CD4-positive, alpha-beta T cell treated with Interferon gamma for 1 hour (primary cell): Measurements from ENCODE around the gene GBP1.

ENCODE experiments used
- DNase-seq: peaks from one replicate; pipeline ENCODE4 v3.0.0-alpha.2; 2020

GBP1 gene

DNA sequence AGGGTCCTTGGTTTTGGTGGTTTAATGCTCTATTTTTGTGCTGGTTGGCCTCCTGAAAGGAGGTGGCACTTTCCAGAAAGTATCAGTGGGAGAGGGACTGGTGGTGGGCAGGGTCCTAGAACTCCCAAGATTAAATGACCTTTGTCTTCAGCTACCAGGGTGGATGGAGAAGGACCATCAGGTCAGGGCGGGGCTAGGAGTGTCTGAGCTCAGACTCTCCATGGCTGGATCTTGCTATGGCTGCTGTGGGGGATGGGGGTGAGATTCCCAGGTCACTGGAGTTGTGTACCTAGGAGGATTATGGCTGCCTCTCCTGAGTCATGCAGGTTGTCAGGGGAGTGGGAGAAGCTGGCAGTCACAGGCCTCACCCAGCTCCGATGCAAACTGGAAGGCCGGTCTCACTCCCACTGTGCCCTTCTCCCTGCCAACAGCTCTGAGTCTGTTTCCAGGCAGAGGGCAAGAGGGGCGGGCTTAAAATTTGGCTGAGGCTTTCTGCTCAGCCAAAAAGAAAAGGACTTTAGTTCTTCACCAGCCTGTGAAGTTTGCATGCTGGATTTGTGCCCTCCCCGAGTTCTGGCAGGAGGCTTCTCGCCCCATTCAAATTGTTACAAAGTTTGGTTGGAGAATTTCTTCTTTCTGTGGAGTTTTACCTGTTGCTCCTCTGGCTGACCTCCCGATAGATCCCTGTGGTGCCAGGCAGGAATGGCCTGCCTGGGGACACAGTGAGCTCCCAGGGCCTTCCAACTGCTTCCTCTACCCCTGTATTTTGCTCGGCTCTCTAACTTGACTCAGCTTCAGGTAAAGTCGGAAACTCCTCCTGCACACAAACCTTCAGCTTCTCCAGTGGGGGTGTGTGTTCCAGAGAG, 59.5 kb downstream of the GBP1 start:
- DNase-seq = no peak
